ENCODE results near the gene CNGA2.
A peak's percentile ranks its signal among the peaks of the same experiment; 100 is the strongest.

CNGA2 gene

GRCh38 chrX:151727346-151727745 is 7.2 kb upstream of the CNGA2 start:
- Mint-ChIP-seq H3K27ac (no peak overlapping the region), H3K4me3 (no peak overlapping the region), H3K27me3 (peaks cover 6% of the 10 kb centered on the region), H3K4me1 (no peaks in the 10 kb centered on the region), H3K9me3 (no peaks in the 10 kb centered on the region)
- DNase-seq (no peak), ATAC-seq (no peak)

GRCh38 chrX:151729056-151729725 is 5.4 kb upstream of the CNGA2 start:
- no peaks in the 10 kb centered on the region for H3K4me1 Mint-ChIP-seq
- H3K9me3 Mint-ChIP-seq: no peaks in the 10 kb centered on the region
- DNase-seq (no peak), ATAC-seq (no peak)
- no peak overlapping the region for H3K27ac Mint-ChIP-seq
- no peak overlapping the region for H3K4me3 Mint-ChIP-seq
- H3K27me3 Mint-ChIP-seq: peaks cover 11% of the 10 kb centered on the region

- ATAC-seq (no peak), DNase-seq (no peak)
- H3K27ac Mint-ChIP-seq: no peak overlapping the region
- no peak overlapping the region for H3K4me3 Mint-ChIP-seq
- H3K4me1 Mint-ChIP-seq: no peaks in the 10 kb centered on the region
- peaks cover 23% of the 10 kb centered on the region for H3K27me3 Mint-ChIP-seq
- H3K9me3 Mint-ChIP-seq: no peaks in the 10 kb centered on the region
Observed at GRCh38 chrX:151735219-151735618, 673 bp downstream of the CNGA2 start.

GRCh38 chrX:151736685-151737084 is 2.1 kb downstream of the CNGA2 start:
- H3K27ac Mint-ChIP-seq: no peak overlapping the region
- H3K9me3 Mint-ChIP-seq: no peaks in the 10 kb centered on the region
- H3K4me3 Mint-ChIP-seq: no peak overlapping the region
- ATAC-seq: no peak
- no peaks in the 10 kb centered on the region for H3K4me1 Mint-ChIP-seq
- peaks cover 23% of the 10 kb centered on the region for H3K27me3 Mint-ChIP-seq
- no peak for DNase-seq

GRCh38 chrX:151737494-151737893 is 2.9 kb downstream of the CNGA2 start:
- DNase-seq: no peak
- no peaks in the 10 kb centered on the region for H3K4me1 Mint-ChIP-seq
- no peak for ATAC-seq
- no peak overlapping the region for H3K4me3 Mint-ChIP-seq
- H3K27me3 Mint-ChIP-seq: peaks cover 16% of the 10 kb centered on the region
- no peaks in the 10 kb centered on the region for H3K9me3 Mint-ChIP-seq
- peak overlapping the region in 1 of 2 donors; percentile 85 for H3K27ac Mint-ChIP-seq

GRCh38 chrX:151738751-151739150 is 4.2 kb downstream of the CNGA2 start:
- DNase-seq (no peak), ATAC-seq (no peak)
- Mint-ChIP-seq H3K4me3 (no peak overlapping the region), H3K9me3 (no peaks in the 10 kb centered on the region), H3K27me3 (peaks cover 16% of the 10 kb centered on the region), H3K4me1 (no peaks in the 10 kb centered on the region), H3K27ac (no peak overlapping the region)

GRCh38 chrX:151741606-151742005 is 7.1 kb downstream of the CNGA2 start:
- Mint-ChIP-seq H3K4me1 (no peaks in the 10 kb centered on the region), H3K9me3 (no peaks in the 10 kb centered on the region), H3K27ac (no peak overlapping the region), H3K27me3 (peaks cover 7% of the 10 kb centered on the region), H3K4me3 (no peak overlapping the region)
- no peak for ATAC-seq
- DNase-seq: no peak

GRCh38 chrX:151742311-151742710 is 7.8 kb downstream of the CNGA2 start:
- Mint-ChIP-seq H3K4me3 (no peak overlapping the region), H3K4me1 (no peaks in the 10 kb centered on the region), H3K27me3 (peaks cover 4% of the 10 kb centered on the region), H3K9me3 (no peaks in the 10 kb centered on the region), H3K27ac (no peak overlapping the region)
- no peak for DNase-seq
- no peak for ATAC-seq

- no peak overlapping the region for H3K4me3 Mint-ChIP-seq
- H3K27me3 Mint-ChIP-seq: no peaks in the 10 kb centered on the region
- H3K9me3 Mint-ChIP-seq: no peaks in the 10 kb centered on the region
- no peaks in the 10 kb centered on the region for H3K4me1 Mint-ChIP-seq
- no peak overlapping the region for H3K27ac Mint-ChIP-seq
- DNase-seq (no peak), ATAC-seq (no peak)
Observed at GRCh38 chrX:151743651-151744470, 9.3 kb downstream of the CNGA2 start.

GRCh38 chrX:151745651-151746050 is 11.1 kb downstream of the CNGA2 start:
- Mint-ChIP-seq H3K4me1 (no peaks in the 10 kb centered on the region), H3K27ac (no peak overlapping the region), H3K27me3 (peaks cover 9% of the 10 kb centered on the region), H3K9me3 (no peaks in the 10 kb centered on the region), H3K4me3 (no peak overlapping the region)
- DNase-seq (no peak), ATAC-seq (no peak)

- no peaks in the 10 kb centered on the region for H3K4me1 Mint-ChIP-seq
Observed at GRCh38 chrX:151746502-151746901, 12.0 kb downstream of the CNGA2 start.

GRCh38 chrX:151750511-151750910 is 16.0 kb downstream of the CNGA2 start:
- Mint-ChIP-seq H3K27me3 (peaks cover 29% of the 10 kb centered on the region), H3K9me3 (no peaks in the 10 kb centered on the region), H3K4me3 (no peak overlapping the region), H3K27ac (peak overlapping the region in 1 of 2 donors; percentile 91), H3K4me1 (no peaks in the 10 kb centered on the region)
- no peak for DNase-seq
- no peak for ATAC-seq

More at GRCh38 chrX:151746502-151746901, 12.0 kb downstream of the CNGA2 start:
- Mint-ChIP-seq H3K27ac (no peak overlapping the region), H3K9me3 (no peaks in the 10 kb centered on the region), H3K4me3 (no peak overlapping the region), H3K27me3 (peaks cover 16% of the 10 kb centered on the region)
- no peak for ATAC-seq
- DNase-seq: no peak

GRCh38 chrX:151752847-151753246 is 18.3 kb downstream of the CNGA2 start:
- Mint-ChIP-seq H3K4me3 (no peak overlapping the region), H3K4me1 (no peaks in the 10 kb centered on the region), H3K27me3 (peaks cover 34% of the 10 kb centered on the region), H3K27ac (no peak overlapping the region), H3K9me3 (no peaks in the 10 kb centered on the region)
- ATAC-seq: no peak
- DNase-seq: no peak

GRCh38 chrX:151753313-151754046 is 18.9 kb downstream of the CNGA2 start:
- Mint-ChIP-seq H3K27ac (no peak overlapping the region), H3K4me3 (no peak overlapping the region), H3K27me3 (peaks cover 34% of the 10 kb centered on the region), H3K4me1 (no peaks in the 10 kb centered on the region), H3K9me3 (no peaks in the 10 kb centered on the region)
- ATAC-seq (peak; percentile 64), DNase-seq (peak; percentile 4 to 8)

- H3K4me1 Mint-ChIP-seq: no peaks in the 10 kb centered on the region
- H3K27ac Mint-ChIP-seq: no peak overlapping the region
- H3K4me3 Mint-ChIP-seq: no peak overlapping the region
- ATAC-seq: no peak
- H3K9me3 Mint-ChIP-seq: no peaks in the 10 kb centered on the region
- no peak for DNase-seq
- H3K27me3 Mint-ChIP-seq: peaks cover 33% of the 10 kb centered on the region
Observed at GRCh38 chrX:151754047-151754429, 19.5 kb downstream of the CNGA2 start.

GRCh38 chrX:151754641-151755215 is 20.2 kb downstream of the CNGA2 start:
- no peaks in the 10 kb centered on the region for H3K9me3 Mint-ChIP-seq
- H3K4me3 Mint-ChIP-seq: no peak overlapping the region
- H3K27ac Mint-ChIP-seq: no peak overlapping the region
- H3K4me1 Mint-ChIP-seq: no peaks in the 10 kb centered on the region
- ATAC-seq: no peak
- H3K27me3 Mint-ChIP-seq: peaks cover 27% of the 10 kb centered on the region
- no peak for DNase-seq

Data from stimulated activated naive CD8-positive, alpha-beta T cell treated with anti-CD3 and anti-CD28 coated beads, Interleukin-15, amount 100 ng/mL, for 72 hours (primary cell).